Memory B cell (primary cell): ENCODE results near the gene TMIGD3.

ENCODE experiments used
- ATAC-seq: fragments of 150-1000 bp; cut with Tn5 transposase; 2 replicates; pipeline ENCODE4 v1.10.0; 2021; ENCODE audit warnings: low read depth, mild to moderate bottlenecking, moderate library complexity
- DNase-seq, 2 donors: peaks; one replicate each; pipeline ENCODE4 v3.0.0; 2022; ENCODE audit warnings: low spot score in 2 of 2
- H3K27ac Mint-ChIP-seq: one replicate; pipeline ENCODE4 v1.8.0; 2022; ENCODE audit warnings: mild to moderate bottlenecking, moderate library complexity, mixed read lengths
- H3K27me3 Mint-ChIP-seq: one replicate; pipeline ENCODE4 v1.8.0; 2022; ENCODE audit warnings: mixed read lengths
- H3K36me3 Mint-ChIP-seq: one replicate; pipeline ENCODE4 v1.8.0; 2022; ENCODE audit warnings: mild to moderate bottlenecking, mixed read lengths
- H3K4me1 Mint-ChIP-seq: one replicate; pipeline ENCODE4 v1.8.0; 2022; ENCODE audit warnings: mixed read lengths
- H3K4me3 Mint-ChIP-seq: one replicate; pipeline ENCODE4 v1.8.0; 2022; ENCODE audit warnings: mild to moderate bottlenecking, moderate library complexity, mixed read lengths
- H3K9me3 Mint-ChIP-seq: one replicate; pipeline ENCODE4 v1.8.0; 2022; ENCODE audit warnings: mixed read lengths

The TMIGD3 gene

DNA sequence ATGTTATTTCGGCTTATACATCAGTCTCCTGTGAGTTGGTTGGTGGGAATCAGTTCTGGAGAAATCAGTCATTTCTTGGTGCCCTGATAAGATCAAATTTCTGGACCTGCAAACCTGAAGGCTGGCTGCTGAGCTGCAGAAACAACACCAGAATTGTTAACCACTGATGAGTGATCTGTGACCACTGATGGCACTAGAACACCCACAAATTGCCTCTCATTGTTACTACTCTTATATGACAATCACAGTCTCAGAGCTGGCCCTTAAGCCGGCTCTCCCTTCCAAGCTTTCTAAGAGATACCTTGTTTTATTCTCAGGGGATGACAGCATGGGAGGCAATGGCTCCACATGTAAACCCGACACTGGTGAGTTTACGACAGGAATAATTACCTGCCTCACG lies 27.7 kb downstream of the TMIGD3 start:
- Mint-ChIP-seq H3K27me3 (no peaks in the 10 kb centered on the region), H3K36me3 (peaks cover 12% of the 10 kb centered on the region), H3K27ac (peak overlapping the region; percentile 22), H3K9me3 (no peaks in the 10 kb centered on the region), H3K4me3 (peak overlapping the region; percentile 64), H3K4me1 (peaks cover 42% of the 10 kb centered on the region)
- DNase-seq (no peak), ATAC-seq (no peak)

- H3K9me3 Mint-ChIP-seq, result no peaks in the 10 kb centered on the region
- DNase-seq, result no peak
- H3K4me1 Mint-ChIP-seq, result peaks cover 39% of the 10 kb centered on the region
- H3K27me3 Mint-ChIP-seq, result no peaks in the 10 kb centered on the region
- peak overlapping the region; percentile 87 for H3K4me3 Mint-ChIP-seq
- ATAC-seq, result no peak
- peak overlapping the region; percentile 92 for H3K27ac Mint-ChIP-seq
- peaks cover 12% of the 10 kb centered on the region for H3K36me3 Mint-ChIP-seq
Observed at GRCh38 chr1:111474521-111474920, 28.9 kb downstream of the TMIGD3 start.

DNA sequence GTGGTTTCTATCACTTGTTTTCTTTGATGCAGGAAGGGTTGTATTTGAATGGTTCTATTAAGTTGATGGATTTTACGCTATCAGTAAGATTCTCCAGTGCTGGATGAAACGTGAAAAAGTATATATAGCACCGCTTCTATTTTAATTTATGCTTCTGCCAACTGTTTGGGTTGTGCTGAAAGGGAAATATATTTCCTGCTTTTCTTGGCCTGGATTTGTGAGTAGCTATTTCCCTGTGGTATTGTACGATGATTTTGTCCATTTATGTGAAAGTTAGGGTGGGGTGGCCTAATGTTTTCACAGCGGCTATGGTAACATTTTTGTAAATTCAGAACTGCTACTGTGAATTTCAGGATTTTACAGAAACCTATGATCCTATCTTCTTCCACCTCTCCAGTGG lies 29.3 kb downstream of the TMIGD3 start:
- no peaks in the 10 kb centered on the region for H3K9me3 Mint-ChIP-seq
- peak overlapping the region; percentile 92 for H3K27ac Mint-ChIP-seq
- DNase-seq, result no peak
- peak overlapping the region; percentile 87 for H3K4me3 Mint-ChIP-seq
- peaks cover 39% of the 10 kb centered on the region for H3K4me1 Mint-ChIP-seq
- peaks cover 12% of the 10 kb centered on the region for H3K36me3 Mint-ChIP-seq
- H3K27me3 Mint-ChIP-seq, result no peaks in the 10 kb centered on the region
- no peak for ATAC-seq

GRCh38 chr1:111471538-111471937 lies 31.9 kb downstream of the TMIGD3 start:
- H3K27ac Mint-ChIP-seq, result no peak overlapping the region
- peaks cover 6% of the 10 kb centered on the region for H3K36me3 Mint-ChIP-seq
- ATAC-seq (peak; percentile 9), DNase-seq (no peak)
- no peaks in the 10 kb centered on the region for H3K27me3 Mint-ChIP-seq
- no peaks in the 10 kb centered on the region for H3K9me3 Mint-ChIP-seq
- peak overlapping the region; percentile 27 for H3K4me3 Mint-ChIP-seq
- peaks cover 20% of the 10 kb centered on the region for H3K4me1 Mint-ChIP-seq

- DNase-seq, result peak; percentile 37 to 74
- H3K27me3 Mint-ChIP-seq, result no peaks in the 10 kb centered on the region
- peaks cover 6% of the 10 kb centered on the region for H3K36me3 Mint-ChIP-seq
- peaks cover 17% of the 10 kb centered on the region for H3K4me1 Mint-ChIP-seq
- H3K9me3 Mint-ChIP-seq, result no peaks in the 10 kb centered on the region
- H3K4me3 Mint-ChIP-seq, result no peak overlapping the region
- no peak overlapping the region for H3K27ac Mint-ChIP-seq
- peak; percentile 98 for ATAC-seq
Observed at GRCh38 chr1:111471012-111471411, 32.4 kb downstream of the TMIGD3 start.

DNA sequence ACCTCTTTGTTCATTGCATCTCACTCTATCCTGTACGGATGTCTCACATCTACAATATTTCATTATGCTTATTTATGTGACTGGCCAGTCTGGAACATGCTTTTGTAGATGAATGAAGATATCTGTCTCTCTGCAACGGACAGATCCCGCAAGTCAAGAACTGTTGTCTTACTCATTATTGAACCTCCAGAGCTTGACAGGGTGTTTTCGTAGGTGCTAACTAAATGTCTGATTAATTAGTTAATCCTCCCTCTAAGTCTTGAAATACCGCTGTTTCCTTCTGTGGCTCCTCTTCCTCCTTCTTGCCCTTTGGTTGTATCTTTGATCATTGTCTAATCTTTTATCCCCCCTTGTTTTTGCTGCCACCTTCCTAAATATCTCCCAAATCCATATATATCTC lies 32.8 kb downstream of the TMIGD3 start:
- no peak for ATAC-seq

DNA sequence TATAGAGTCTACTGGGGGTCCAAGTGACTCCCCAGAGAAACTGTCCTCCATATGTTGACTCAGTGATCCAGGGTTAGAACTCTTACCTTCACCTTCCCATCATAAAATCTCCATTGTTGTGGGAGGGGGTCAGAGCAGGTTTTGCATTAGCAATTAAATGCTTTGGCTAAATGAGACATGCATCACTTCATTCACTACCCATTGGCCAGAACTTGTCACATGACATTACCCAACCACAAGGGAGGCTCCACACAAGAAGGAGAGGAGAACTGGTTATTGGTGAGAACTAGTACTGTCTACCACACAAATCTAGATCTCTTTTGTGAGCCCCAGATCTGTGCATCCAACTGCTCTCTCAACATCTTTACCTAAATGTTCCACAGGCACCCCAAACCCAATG lies 33.9 kb downstream of the TMIGD3 start:
- Mint-ChIP-seq H3K9me3 (no peaks in the 10 kb centered on the region), H3K4me1 (peaks cover 14% of the 10 kb centered on the region), H3K27me3 (no peaks in the 10 kb centered on the region), H3K36me3 (peaks cover 12% of the 10 kb centered on the region), H3K4me3 (no peak overlapping the region), H3K27ac (no peak overlapping the region)
- ATAC-seq (no peak), DNase-seq (no peak)

More for the DNA sequence above, 32.8 kb downstream of the TMIGD3 start:
- no peak for DNase-seq
- H3K4me1 Mint-ChIP-seq, result peaks cover 12% of the 10 kb centered on the region
- H3K9me3 Mint-ChIP-seq, result no peaks in the 10 kb centered on the region
- H3K4me3 Mint-ChIP-seq, result no peak overlapping the region
- H3K27me3 Mint-ChIP-seq, result no peaks in the 10 kb centered on the region
- H3K27ac Mint-ChIP-seq, result no peak overlapping the region
- peaks cover 6% of the 10 kb centered on the region for H3K36me3 Mint-ChIP-seq

GRCh38 chr1:111468717-111469100 lies 34.7 kb downstream of the TMIGD3 start:
- peaks cover 14% of the 10 kb centered on the region for H3K4me1 Mint-ChIP-seq
- ATAC-seq (no peak), DNase-seq (no peak)
- no peak overlapping the region for H3K27ac Mint-ChIP-seq
- no peaks in the 10 kb centered on the region for H3K27me3 Mint-ChIP-seq
- H3K9me3 Mint-ChIP-seq, result no peaks in the 10 kb centered on the region
- peaks cover 16% of the 10 kb centered on the region for H3K36me3 Mint-ChIP-seq
- no peak overlapping the region for H3K4me3 Mint-ChIP-seq

GRCh38 chr1:111467865-111468716 lies 35.3 kb downstream of the TMIGD3 start:
- Mint-ChIP-seq H3K9me3 (no peaks in the 10 kb centered on the region), H3K36me3 (peaks cover 20% of the 10 kb centered on the region), H3K27me3 (no peaks in the 10 kb centered on the region), H3K4me1 (peaks cover 14% of the 10 kb centered on the region), H3K27ac (peak overlapping the region; percentile 36), H3K4me3 (no peak overlapping the region)
- no peak for DNase-seq
- no peak for ATAC-seq

GRCh38 chr1:111466480-111466879 lies 37.0 kb downstream of the TMIGD3 start:
- Mint-ChIP-seq H3K4me3 (no peak overlapping the region), H3K27me3 (no peaks in the 10 kb centered on the region), H3K9me3 (no peaks in the 10 kb centered on the region), H3K27ac (no peak overlapping the region), H3K4me1 (peaks cover 5% of the 10 kb centered on the region), H3K36me3 (peaks cover 25% of the 10 kb centered on the region)
- DNase-seq (no peak), ATAC-seq (no peak)

GRCh38 chr1:111465754-111466153 lies 37.7 kb downstream of the TMIGD3 start:
- peaks cover 5% of the 10 kb centered on the region for H3K4me1 Mint-ChIP-seq

DNA sequence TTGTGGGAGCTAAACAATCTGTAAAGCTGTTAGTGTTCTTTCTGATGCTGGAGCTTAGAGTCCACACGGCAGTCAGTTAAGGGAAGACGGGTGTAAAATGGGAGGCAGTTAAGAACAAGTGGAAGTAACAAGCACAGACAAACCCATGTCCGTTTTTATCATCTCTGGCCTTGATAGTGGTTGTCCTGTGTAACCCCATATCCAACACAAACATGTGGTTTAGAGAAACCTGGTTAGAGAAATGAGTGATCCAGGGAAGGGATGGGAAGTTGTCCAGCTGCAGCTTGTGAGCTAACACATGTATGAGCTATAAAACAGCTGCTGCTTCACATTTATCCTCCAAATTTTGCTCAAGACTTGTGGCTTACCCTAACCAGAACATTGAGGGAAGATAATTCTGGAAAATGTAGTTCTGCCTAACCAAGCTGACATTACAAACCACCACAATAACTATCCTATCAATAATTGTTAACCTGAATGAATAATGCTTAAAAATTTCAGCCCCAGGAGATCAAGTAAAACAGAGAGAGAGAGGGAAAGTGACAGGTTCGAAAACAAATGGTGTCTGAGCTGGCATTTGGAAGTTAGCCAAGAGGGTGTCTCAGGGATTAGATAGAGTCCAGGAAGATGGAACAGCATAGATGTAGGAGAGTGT lies 40.3 kb downstream of the TMIGD3 start:
- H3K4me1 Mint-ChIP-seq, result peaks cover 5% of the 10 kb centered on the region
- no peaks in the 10 kb centered on the region for H3K9me3 Mint-ChIP-seq
- no peak overlapping the region for H3K27ac Mint-ChIP-seq
- no peaks in the 10 kb centered on the region for H3K27me3 Mint-ChIP-seq
- peaks cover 33% of the 10 kb centered on the region for H3K36me3 Mint-ChIP-seq
- ATAC-seq (no peak), DNase-seq (no peak)
- no peak overlapping the region for H3K4me3 Mint-ChIP-seq

More at GRCh38 chr1:111465754-111466153, 37.7 kb downstream of the TMIGD3 start:
- Mint-ChIP-seq H3K9me3 (no peaks in the 10 kb centered on the region), H3K4me3 (no peak overlapping the region), H3K27ac (no peak overlapping the region), H3K36me3 (peaks cover 25% of the 10 kb centered on the region), H3K27me3 (no peaks in the 10 kb centered on the region)
- ATAC-seq (no peak), DNase-seq (no peak)

DNA sequence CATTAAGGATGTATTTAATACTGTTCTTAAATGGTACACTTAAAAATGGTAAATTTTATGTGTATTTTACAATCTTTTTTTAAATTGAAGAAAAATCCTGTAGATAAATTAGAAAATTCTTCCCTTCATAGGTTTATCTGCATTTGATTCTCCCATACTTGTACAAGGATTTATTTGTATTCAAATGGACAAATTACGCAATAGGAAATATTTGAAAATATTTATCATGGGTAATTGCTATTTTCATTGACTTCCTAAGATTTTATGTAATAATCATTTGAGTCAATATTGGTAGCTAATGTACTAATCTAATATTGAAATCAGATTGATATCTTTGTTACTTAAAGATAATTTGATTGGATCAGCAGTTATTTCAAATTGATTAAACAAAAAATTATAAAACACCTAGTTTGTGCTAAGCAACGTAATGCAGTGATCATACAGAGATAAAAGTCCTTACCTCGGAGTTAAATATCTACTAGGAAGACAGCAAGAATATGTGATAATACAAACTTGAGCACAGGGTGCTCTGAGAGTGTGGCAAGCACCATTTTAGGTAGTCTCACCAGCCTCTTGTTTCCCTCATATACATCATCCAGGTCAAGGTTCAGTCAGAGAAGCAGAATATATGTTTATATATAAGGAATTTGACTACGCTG lies 40.9 kb downstream of the TMIGD3 start:
- peaks cover 5% of the 10 kb centered on the region for H3K4me1 Mint-ChIP-seq
- ATAC-seq, result no peak
- H3K4me3 Mint-ChIP-seq, result no peak overlapping the region
- H3K36me3 Mint-ChIP-seq, result peaks cover 33% of the 10 kb centered on the region
- H3K27me3 Mint-ChIP-seq, result no peaks in the 10 kb centered on the region
- H3K27ac Mint-ChIP-seq, result no peak overlapping the region
- no peaks in the 10 kb centered on the region for H3K9me3 Mint-ChIP-seq
- DNase-seq, result no peak

- Mint-ChIP-seq H3K27ac (no peak overlapping the region), H3K4me3 (no peak overlapping the region), H3K27me3 (no peaks in the 10 kb centered on the region), H3K9me3 (no peaks in the 10 kb centered on the region), H3K36me3 (peaks cover 35% of the 10 kb centered on the region), H3K4me1 (peaks cover 8% of the 10 kb centered on the region)
- DNase-seq (no peak), ATAC-seq (no peak)
Observed at GRCh38 chr1:111461765-111462164, 41.7 kb downstream of the TMIGD3 start.
